RWPE2 (cell line): ENCODE data around the gene FOXO3.
A peak's percentile ranks its signal among the peaks of the same experiment; 100 is the strongest.

Experiments used
- ATAC-seq: fragments of 200-7000 bp; cut with Tn5 transposase; 3 replicates; pipeline ENCODE4 v1.9.1; 2021; ENCODE audit warnings: low read depth
- DNase-seq: peaks from one replicate; pipeline ENCODE4 v3.0.0-alpha.2; 2020; ENCODE audit warnings: low spot score
- H3K27ac ChIP-seq: fragments of 450-650 bp; 2 replicates; pipeline ENCODE4 v1.5.1; 2017; ENCODE audit warnings: mild to moderate bottlenecking; ENCODE audit not compliant: poor library complexity, severe bottlenecking
- H3K27me3 ChIP-seq: fragments of 250-450 bp; sonication (Bioruptor Pico); 2 replicates; pipeline ENCODE4 v1.5.1; 2021; ENCODE audit warnings: mild to moderate bottlenecking, moderate library complexity; ENCODE audit not compliant: insufficient read depth, poor library complexity, severe bottlenecking
- H3K36me3 ChIP-seq: fragments of 250-450 bp; sonication (Bioruptor Pico); 2 replicates; pipeline ENCODE4 v1.5.1; 2020; ENCODE audit warnings: low read depth, mild to moderate bottlenecking, moderate library complexity
- H3K4me1 ChIP-seq: fragments of 250-450 bp; sonication (Bioruptor Pico); 2 replicates; pipeline ENCODE4 v1.5.1; 2021; ENCODE audit warnings: mild to moderate bottlenecking, moderate library complexity; ENCODE audit not compliant: insufficient read depth, poor library complexity, severe bottlenecking
- H3K4me3 ChIP-seq: fragments of 250-450 bp; sonication (Bioruptor Pico); 2 replicates; pipeline ENCODE4 v1.5.1; 2021; ENCODE audit warnings: mild to moderate bottlenecking, moderate library complexity; ENCODE audit not compliant: severe bottlenecking
- H3K9me3 ChIP-seq: fragments of 250-450 bp; sonication (Bioruptor Pico); 2 replicates; pipeline ENCODE4 v1.5.1; 2021; ENCODE audit warnings: mild to moderate bottlenecking, moderate library complexity; ENCODE audit not compliant: severe bottlenecking
- CTCF ChIP-seq: fragments of 450-650 bp; IDR thresholded peaks from one replicate; pipeline ENCODE4 v1.5.1; 2017; ENCODE audit warnings: mild to moderate bottlenecking, moderate library complexity; ENCODE audit not compliant: poor library complexity, severe bottlenecking

FOXO3 gene

GRCh38 chr6:108576709-108577108 lies 16.0 kb downstream of the FOXO3 start:
- Histone ChIP-seq H3K9me3 (no peaks in the 10 kb centered on the region), H3K27ac (peak overlapping the region; percentile 77), H3K36me3 (peaks cover 37% of the 10 kb centered on the region), H3K27me3 (no peaks in the 10 kb centered on the region), H3K4me1 (peaks cover 29% of the 10 kb centered on the region), H3K4me3 (no peak overlapping the region)
- no peak for ATAC-seq
- no peak for TF ChIP-seq CTCF
- no peak for DNase-seq

- peak; percentile 16; the same call in 2 of the 3 replicates for ATAC-seq
- Histone ChIP-seq H3K27ac (peak overlapping the region; percentile 77), H3K27me3 (no peaks in the 10 kb centered on the region), H3K4me1 (peaks cover 39% of the 10 kb centered on the region), H3K4me3 (no peak overlapping the region), H3K9me3 (no peaks in the 10 kb centered on the region), H3K36me3 (peaks cover 27% of the 10 kb centered on the region)
- no peak for DNase-seq
- TF ChIP-seq CTCF, result no peak
Observed at GRCh38 chr6:108578166-108578565, 17.4 kb downstream of the FOXO3 start.

- Histone ChIP-seq H3K27me3 (no peaks in the 10 kb centered on the region), H3K4me1 (peaks cover 39% of the 10 kb centered on the region), H3K9me3 (no peaks in the 10 kb centered on the region), H3K27ac (peak overlapping the region; percentile 77), H3K4me3 (no peak overlapping the region), H3K36me3 (peaks cover 23% of the 10 kb centered on the region)
- ATAC-seq (peak; percentile 53; the same call in 2 of the 3 replicates), DNase-seq (no peak)
- TF ChIP-seq CTCF, result no peak
Observed at GRCh38 chr6:108578595-108579327, 18.0 kb downstream of the FOXO3 start.

- no peak for ATAC-seq
- Histone ChIP-seq H3K4me1 (peaks cover 37% of the 10 kb centered on the region), H3K4me3 (no peak overlapping the region), H3K27me3 (no peaks in the 10 kb centered on the region), H3K36me3 (peaks cover 20% of the 10 kb centered on the region), H3K27ac (peak overlapping the region; percentile 77), H3K9me3 (no peaks in the 10 kb centered on the region)
- DNase-seq, result no peak
- TF ChIP-seq CTCF, result no peak
Observed at GRCh38 chr6:108579328-108579721, 18.6 kb downstream of the FOXO3 start.

GRCh38 chr6:108580646-108581045 lies 19.9 kb downstream of the FOXO3 start:
- Histone ChIP-seq H3K4me1 (peaks cover 34% of the 10 kb centered on the region), H3K4me3 (no peak overlapping the region)
- ATAC-seq, result no peak

More at GRCh38 chr6:108580646-108581045, 19.9 kb downstream of the FOXO3 start:
- H3K27ac ChIP-seq, result peak overlapping the region; percentile 77
- no peaks in the 10 kb centered on the region for H3K9me3 ChIP-seq
- peaks cover 17% of the 10 kb centered on the region for H3K36me3 ChIP-seq
- DNase-seq, result no peak
- no peak for TF ChIP-seq CTCF
- H3K27me3 ChIP-seq, result no peaks in the 10 kb centered on the region
